GM19468 (cell line): ENCODE data around the gene MAP3K7CL.

Experiments used
- ATAC-seq: cut with Tn5 transposase; IDR thresholded peaks from one replicate; pipeline ENCODE4 v1.9.1; 2021; ENCODE audit warnings: mild to moderate bottlenecking, moderate library complexity, moderate number of reproducible peaks; ENCODE audit not compliant: unreplicated experiment; ENCODE audit errors: extremely low read depth

The MAP3K7CL gene

DNA sequence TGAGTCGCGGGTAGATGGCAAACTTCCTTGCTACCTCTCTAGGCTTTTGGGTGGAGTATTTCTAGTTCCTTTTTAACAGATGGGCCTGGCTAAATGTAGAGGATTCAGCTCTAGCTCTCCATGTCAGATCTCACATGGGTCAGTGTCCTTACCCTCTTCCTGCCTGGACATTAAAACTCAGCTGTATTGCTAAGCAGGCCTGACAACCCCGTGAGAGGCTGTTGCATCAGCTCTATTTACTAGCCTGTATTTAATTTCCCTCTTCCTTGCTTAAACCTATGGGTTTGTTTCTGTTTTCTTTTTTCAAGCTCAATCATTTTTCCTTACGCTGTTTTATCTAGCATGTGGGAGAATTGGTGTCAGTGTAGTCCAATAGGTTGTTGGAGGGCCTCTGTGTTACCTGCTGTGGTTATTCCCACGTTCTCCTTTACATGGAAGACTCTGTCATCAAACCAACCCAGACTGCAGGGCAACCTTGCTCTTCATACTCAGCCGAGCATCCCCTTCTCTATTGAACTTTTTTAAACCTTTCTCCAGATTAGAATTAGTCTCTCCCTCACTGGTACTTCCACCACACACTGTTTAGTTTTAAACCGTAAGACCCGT is 88.8 kb downstream of the MAP3K7CL start:
- no peak for ATAC-seq

DNA sequence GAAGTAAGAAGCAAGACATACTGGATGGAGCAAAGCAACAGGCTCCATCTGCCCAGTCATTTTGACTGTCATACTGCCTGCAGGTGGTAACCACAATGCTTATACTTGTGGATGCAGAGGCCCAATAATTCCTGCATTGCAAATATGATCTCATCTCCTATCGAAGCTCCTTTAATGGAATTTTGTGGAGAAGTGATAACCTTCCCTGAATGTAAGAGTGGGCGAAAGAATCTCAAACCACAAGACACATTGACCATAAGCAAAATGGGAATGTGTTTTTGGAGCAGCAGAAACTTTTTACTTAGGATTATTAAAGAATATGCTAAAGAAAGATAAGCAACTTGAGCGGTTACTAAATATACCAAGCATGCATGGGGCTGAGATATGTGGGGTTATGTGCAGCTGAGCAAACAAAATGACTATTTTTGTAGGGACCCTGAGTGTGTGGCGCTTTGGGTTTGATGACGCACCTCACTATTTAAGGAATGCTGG is 90.9 kb downstream of the MAP3K7CL start:
- no peak for ATAC-seq

DNA sequence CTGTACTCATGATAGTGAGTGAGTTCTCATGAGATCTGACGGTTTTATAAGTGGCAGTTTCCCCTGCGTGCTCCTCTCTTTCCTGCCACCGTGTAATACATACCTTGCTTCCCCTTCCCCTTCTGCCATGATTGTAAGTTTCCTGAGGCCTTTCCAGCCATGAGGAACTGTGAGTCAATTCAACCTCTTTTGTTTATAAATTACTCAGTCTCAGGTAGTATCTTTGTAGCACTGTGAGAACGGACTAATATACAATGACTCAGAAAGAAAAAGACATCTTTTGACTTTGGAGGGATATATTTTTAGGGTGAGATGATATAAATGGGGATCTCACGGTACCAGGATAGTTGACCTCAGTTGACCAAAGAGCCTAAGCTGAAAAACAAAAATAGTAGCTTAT is 93.6 kb downstream of the MAP3K7CL start:
- ATAC-seq = no peak
